CD14-positive monocyte (primary cell): ENCODE results near the gene NR2F2. TPM values are rescaled to one million over a fixed set of nuclear protein-coding genes. Genes with fewer than 3 reads are reported as not detected.

Experiments
- DNase-seq, 3 donors: peaks; one replicate each; pipeline ENCODE4 v3.0.0-alpha.2; 2011 to 2022
- H2AFZ ChIP-seq: 2 replicates; pipeline ENCODE4 v1.6.0; 2012; ENCODE audit warnings: mild to moderate bottlenecking, low read depth, low read length, inconsistent platforms; ENCODE audit not compliant: insufficient read depth, poor library complexity, severe bottlenecking
- H3K27ac ChIP-seq, 2 donors: 1 replicate in 1 of 2; 2 replicates in 1 of 2; pipeline ENCODE4 v1.5.1; 2012 to 2013; ENCODE audit warnings: low read length in 2 of 2, control low read depth in 1 of 2, inconsistent platforms in 1 of 2, low read depth in 1 of 2, mild to moderate bottlenecking in 1 of 2
- H3K27me3 ChIP-seq, 2 donors: one replicate each; pipeline versions ENCODE4 v1.6.0 to v1.6.1; 2011 to 2013; ENCODE audit warnings: low read length in 2 of 2; ENCODE audit not compliant: control insufficient read depth in 2 of 2, insufficient read depth in 2 of 2
- H3K36me3 ChIP-seq, 2 donors: replicated peaks in 1 of 2; 1 replicate in 1 of 2; 2 replicates in 1 of 2; pipeline versions ENCODE4 v1.5.1 to v1.6.1; 2012 to 2013; ENCODE audit warnings: low read length in 2 of 2, control low read depth in 1 of 2, inconsistent platforms in 1 of 2, mild to moderate bottlenecking in 1 of 2; ENCODE audit not compliant: insufficient read depth in 2 of 2, control insufficient read depth in 1 of 2
- H3K4me1 ChIP-seq, 2 donors: 1 replicate in 1 of 2; 2 replicates in 1 of 2; pipeline versions ENCODE4 v1.5.1 to v1.6.1; 2012 to 2013; ENCODE audit warnings: low read length in 2 of 2, control low read depth in 1 of 2, inconsistent platforms in 1 of 2, mild to moderate bottlenecking in 1 of 2, moderate library complexity in 1 of 2; ENCODE audit not compliant: insufficient read depth in 2 of 2, control insufficient read depth in 1 of 2
- H3K4me2 ChIP-seq: replicated peaks from 2 replicates; pipeline ENCODE3; 2012; ENCODE audit warnings: low read length, moderate library complexity, mild to moderate bottlenecking; ENCODE audit not compliant: poor library complexity, severe bottlenecking; ENCODE audit errors: extremely low read depth
- H3K4me3 ChIP-seq, 3 experiments: fragments of 200-600 bp in 1 of 3; sonication (generic) in 1 of 3; replicated peaks in 1 of 3; 1 replicate in 2 of 3; 2 replicates in 1 of 3; pipeline ENCODE4 v1.5.1; 2011 to 2013; ENCODE audit warnings: low read length in 3 of 3, mild to moderate bottlenecking in 3 of 3, control low read depth in 2 of 3, low read depth in 2 of 3, inconsistent platforms in 1 of 3, moderate library complexity in 1 of 3
- H3K79me2 ChIP-seq: 2 replicates; pipeline ENCODE4 v1.6.0; 2012; ENCODE audit warnings: mild to moderate bottlenecking, control low read depth, inconsistent platforms, low read length, moderate library complexity; ENCODE audit not compliant: insufficient read depth
- H3K9ac ChIP-seq: 2 replicates; pipeline ENCODE4 v1.6.0; 2017; ENCODE audit warnings: low read length, mild to moderate bottlenecking; ENCODE audit not compliant: insufficient read depth, poor library complexity, severe bottlenecking
- H3K9me3 ChIP-seq, 2 donors: replicated peaks in 1 of 2; 1 replicate in 1 of 2; 2 replicates in 1 of 2; pipeline versions ENCODE4 v1.5.1 to v1.6.1; 2012 to 2013; ENCODE audit warnings: low read length in 2 of 2, control low read depth in 1 of 2; ENCODE audit not compliant: control insufficient read depth in 1 of 2, insufficient read depth in 1 of 2
- H4K20me1 ChIP-seq: 2 replicates; pipeline ENCODE4 v1.6.0; 2012; ENCODE audit warnings: mild to moderate bottlenecking, low read length, control low read depth, moderate library complexity; ENCODE audit not compliant: insufficient read depth
- H3K27ac Mint-ChIP-seq, 7 donors: one replicate each; pipeline ENCODE4 v1.8.0; 2020; ENCODE audit warnings: mild to moderate bottlenecking in 7 of 7, mixed read lengths in 7 of 7, moderate library complexity in 6 of 7, inconsistent platforms in 2 of 7
- H3K27me3 Mint-ChIP-seq, 3 donors: one replicate each; pipeline ENCODE4 v1.8.0; 2021 to 2022; ENCODE audit warnings: low read depth in 3 of 3, mild to moderate bottlenecking in 3 of 3, mixed read lengths in 3 of 3, moderate library complexity in 3 of 3, inconsistent platforms in 1 of 3
- H3K36me3 Mint-ChIP-seq, 2 donors: one replicate each; pipeline ENCODE4 v1.8.0; 2020; ENCODE audit warnings: mixed read lengths in 2 of 2, inconsistent platforms in 1 of 2, mild to moderate bottlenecking in 1 of 2
- H3K4me1 Mint-ChIP-seq: one replicate; pipeline ENCODE4 v1.8.0; 2020; ENCODE audit warnings: mild to moderate bottlenecking, mixed read lengths
- H3K4me3 Mint-ChIP-seq, 2 donors: one replicate each; pipeline ENCODE4 v1.8.0; 2020; ENCODE audit warnings: mild to moderate bottlenecking in 2 of 2, mixed read lengths in 2 of 2, moderate library complexity in 1 of 2
- H3K9me3 Mint-ChIP-seq, 7 donors: one replicate each; pipeline ENCODE4 v1.8.0; 2020 to 2022; ENCODE audit warnings: mixed read lengths in 7 of 7, mild to moderate bottlenecking in 6 of 7, moderate library complexity in 6 of 7, inconsistent platforms in 2 of 7
- WGBS: methylation state at CpG from one replicate; pipeline ENCODE4 v1.1.5; 2013; ENCODE audit warnings: missing lambda C conversion rate; ENCODE audit not compliant: insufficient coverage; 5-methylcytosine and 5-hydroxymethylcytosine counted together
- intact Hi-C, 2 donors: fragments of 100-400 bp; cut with micrococcal nuclease; formaldehyde crosslinking; loops; one replicate each; pipeline versions ENCODE4 v1.15.0 to v1.15.1; 2023
- polyA plus RNA-seq, 3 donors: library from polyadenylated mRNA; depleted of rRNA in 1 of 3; unstranded in 2 of 3; stranded (reverse) in 1 of 3; fragments of 300-500 nt in 2 of 3; fragments of >200 nt in 1 of 3; fragmentation: Illumina TruSeq in 2 of 3; gene quantifications; 1 replicate in 2 of 3; 2 replicates in 1 of 3; pipeline ENCODE4 v1.2.3, GENCODE V29; 2012 to 2021
- TF ChIP-seq, protein P1 (sequence below): fragments of 200-600 bp; IDR thresholded peaks from one replicate; pipeline ENCODE4 v1.8.0; 2022; ENCODE audit warnings: antibody characterized with exemption, mild to moderate bottlenecking

The NR2F2 gene
- polyA plus RNA-seq, 3 donors: not detected

DNA sequence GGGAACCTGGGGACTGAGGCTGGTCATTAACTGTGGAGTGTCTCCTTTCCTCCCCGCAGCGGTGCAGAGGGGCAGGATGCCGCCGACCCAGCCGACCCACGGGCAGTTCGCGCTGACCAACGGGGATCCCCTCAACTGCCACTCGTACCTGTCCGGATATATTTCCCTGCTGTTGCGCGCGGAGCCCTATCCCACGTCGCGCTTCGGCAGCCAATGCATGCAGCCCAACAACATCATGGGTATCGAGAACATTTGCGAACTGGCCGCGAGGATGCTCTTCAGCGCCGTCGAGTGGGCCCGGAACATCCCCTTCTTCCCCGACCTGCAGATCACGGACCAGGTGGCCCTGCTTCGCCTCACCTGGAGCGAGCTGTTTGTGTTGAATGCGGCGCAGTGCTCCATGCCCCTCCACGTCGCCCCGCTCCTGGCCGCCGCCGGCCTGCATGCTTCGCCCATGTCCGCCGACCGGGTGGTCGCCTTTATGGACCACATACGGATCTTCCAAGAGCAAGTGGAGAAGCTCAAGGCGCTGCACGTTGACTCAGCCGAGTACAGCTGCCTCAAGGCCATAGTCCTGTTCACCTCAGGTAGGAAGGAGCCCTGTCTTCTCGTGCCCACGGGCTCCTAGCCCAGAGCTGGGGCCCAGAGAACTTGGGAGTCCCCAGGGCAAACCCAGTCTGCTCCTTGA is 3.7 kb downstream of the NR2F2 start:
- Histone ChIP-seq H3K4me1 (peaks cover 7 to 18% of the 10 kb centered on the region in 2 donors), H3K9ac (no peak overlapping the region), H3K36me3 (no peaks in the 10 kb centered on the region), H3K79me2 (no peaks in the 10 kb centered on the region), H3K27me3 (peaks cover 77 to 93% of the 10 kb centered on the region in 2 donors), H4K20me1 (no peaks in the 10 kb centered on the region), H3K9me3 (peaks cover 15 to 64% of the 10 kb centered on the region in 2 donors), H2AFZ (no peak overlapping the region), H3K4me3 (no peak overlapping the region), H3K27ac (no peak overlapping the region), H3K4me2 (no peak overlapping the region)
- H3K9me3 Mint-ChIP-seq: peaks cover 15 to 51% (median 42%) of the 10 kb centered on the region in 7 donors
- intact Hi-C loops: no loop called here
- TF ChIP-seq, protein P1, sequence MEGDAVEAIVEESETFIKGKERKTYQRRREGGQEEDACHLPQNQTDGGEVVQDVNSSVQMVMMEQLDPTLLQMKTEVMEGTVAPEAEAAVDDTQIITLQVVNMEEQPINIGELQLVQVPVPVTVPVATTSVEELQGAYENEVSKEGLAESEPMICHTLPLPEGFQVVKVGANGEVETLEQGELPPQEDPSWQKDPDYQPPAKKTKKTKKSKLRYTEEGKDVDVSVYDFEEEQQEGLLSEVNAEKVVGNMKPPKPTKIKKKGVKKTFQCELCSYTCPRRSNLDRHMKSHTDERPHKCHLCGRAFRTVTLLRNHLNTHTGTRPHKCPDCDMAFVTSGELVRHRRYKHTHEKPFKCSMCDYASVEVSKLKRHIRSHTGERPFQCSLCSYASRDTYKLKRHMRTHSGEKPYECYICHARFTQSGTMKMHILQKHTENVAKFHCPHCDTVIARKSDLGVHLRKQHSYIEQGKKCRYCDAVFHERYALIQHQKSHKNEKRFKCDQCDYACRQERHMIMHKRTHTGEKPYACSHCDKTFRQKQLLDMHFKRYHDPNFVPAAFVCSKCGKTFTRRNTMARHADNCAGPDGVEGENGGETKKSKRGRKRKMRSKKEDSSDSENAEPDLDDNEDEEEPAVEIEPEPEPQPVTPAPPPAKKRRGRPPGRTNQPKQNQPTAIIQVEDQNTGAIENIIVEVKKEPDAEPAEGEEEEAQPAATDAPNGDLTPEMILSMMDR: no peak
- peaks cover 23 to 91% (median 89%) of the 10 kb centered on the region in 3 donors for H3K27me3 Mint-ChIP-seq
- no peak for DNase-seq
- 20% methylated on average over 49 of the region's 49 CpGs for WGBS
- peak overlapping the region in 1 of 2 donors; percentile 76 for H3K4me3 Mint-ChIP-seq
- peaks cover 21% of the 10 kb centered on the region for H3K4me1 Mint-ChIP-seq
- H3K36me3 Mint-ChIP-seq: peaks cover 15 to 18% of the 10 kb centered on the region in 2 donors
- no peak overlapping the region for H3K27ac Mint-ChIP-seq

DNA sequence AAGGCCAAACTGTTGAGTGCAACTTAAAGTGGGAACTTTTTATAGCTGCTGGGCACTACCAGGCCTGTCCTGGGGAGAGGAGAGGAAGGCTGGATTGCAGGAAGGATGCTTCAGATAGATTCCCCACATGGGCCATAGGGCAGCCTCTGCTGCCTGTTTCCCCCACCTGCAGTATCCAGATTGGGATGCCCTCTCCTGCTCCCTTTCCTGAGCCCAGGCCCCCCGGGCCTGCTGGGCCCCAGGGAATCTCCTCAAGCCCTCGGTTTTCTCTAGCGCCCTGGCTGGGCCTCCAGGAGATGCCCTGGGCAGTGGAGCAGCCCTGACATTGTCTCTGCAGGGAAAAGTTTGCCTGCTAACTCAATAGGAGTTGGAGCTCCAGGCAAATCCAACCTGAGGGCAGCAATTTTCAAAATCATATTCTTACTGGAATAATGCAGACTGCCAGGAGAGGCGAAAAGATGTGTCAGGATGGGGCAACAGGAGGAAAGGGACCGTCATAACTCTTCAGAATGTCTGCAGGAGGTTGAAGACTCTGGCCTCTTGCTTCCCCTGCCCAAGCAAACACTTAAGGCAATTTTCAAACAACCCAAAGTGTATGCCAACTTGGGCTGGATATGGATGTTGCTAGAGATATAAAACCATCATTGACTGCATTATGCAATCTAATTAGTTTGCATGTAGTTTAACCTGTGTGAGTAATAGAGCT is 4.4 kb downstream of the NR2F2 start:
- peaks cover 77 to 93% of the 10 kb centered on the region in 2 donors for H3K27me3 ChIP-seq
- peaks cover 20% of the 10 kb centered on the region for H3K4me1 Mint-ChIP-seq
- H2AFZ ChIP-seq: no peak overlapping the region
- no peak overlapping the region for H3K4me3 ChIP-seq
- H3K36me3 ChIP-seq: no peaks in the 10 kb centered on the region
- no peaks in the 10 kb centered on the region for H4K20me1 ChIP-seq
- TF ChIP-seq, protein P1: no peak
- peaks cover 15 to 16% of the 10 kb centered on the region in 2 donors for H3K36me3 Mint-ChIP-seq
- H3K9me3 ChIP-seq: peaks cover 11 to 64% of the 10 kb centered on the region in 2 donors
- WGBS: 36% methylated on average over 3 of the region's 5 CpGs
- no peaks in the 10 kb centered on the region for H3K79me2 ChIP-seq
- H3K9ac ChIP-seq: no peak overlapping the region
- peak overlapping the region in 1 of 2 donors; percentile 76 for H3K4me3 Mint-ChIP-seq
- H3K27ac ChIP-seq: no peak overlapping the region
- no peak for DNase-seq
- no peak overlapping the region for H3K4me2 ChIP-seq
- intact Hi-C loops: no loop called here
- no peak overlapping the region for H3K27ac Mint-ChIP-seq
- H3K4me1 ChIP-seq: peaks cover 7 to 17% of the 10 kb centered on the region in 2 donors
- H3K9me3 Mint-ChIP-seq: peaks cover 13 to 45% (median 41%) of the 10 kb centered on the region in 7 donors
- H3K27me3 Mint-ChIP-seq: peaks cover 16 to 91% (median 89%) of the 10 kb centered on the region in 3 donors
